HG03280 (cell line): Measurements from ENCODE around the gene ZNF350.
"Not testable (repeated sequence)": the region's sequence is repeated elsewhere in the genome, so short reads cannot be mapped to it uniquely, and the experiment has no call there.

Experiments used
- ATAC-seq: cut with Tn5 transposase; IDR thresholded peaks from one replicate; pipeline ENCODE4 v1.9.1; 2021; ENCODE audit warnings: mild to moderate bottlenecking, moderate library complexity; ENCODE audit not compliant: unreplicated experiment

ZNF350 gene

DNA sequence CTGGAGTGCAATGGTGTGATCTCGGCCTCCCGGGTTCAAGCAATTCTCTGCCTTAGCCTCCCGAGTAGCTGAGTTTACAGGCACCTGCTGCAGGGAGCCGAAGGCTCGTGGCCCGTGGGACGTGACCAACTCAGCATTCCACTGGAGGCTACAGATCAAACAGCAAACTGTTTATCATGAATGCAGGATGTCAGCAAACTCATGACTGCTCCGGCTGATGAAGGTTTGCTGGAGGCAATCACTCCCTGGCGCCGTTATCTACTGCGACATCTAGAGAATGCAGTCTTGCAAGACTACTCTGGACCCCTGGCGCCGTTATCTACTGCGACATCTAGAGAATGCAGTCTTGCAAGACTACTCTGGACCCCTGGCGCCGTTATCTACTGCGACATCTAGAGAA is 10.9 kb downstream of the ZNF350 start:
- ATAC-seq, result not testable (repeated sequence)

DNA sequence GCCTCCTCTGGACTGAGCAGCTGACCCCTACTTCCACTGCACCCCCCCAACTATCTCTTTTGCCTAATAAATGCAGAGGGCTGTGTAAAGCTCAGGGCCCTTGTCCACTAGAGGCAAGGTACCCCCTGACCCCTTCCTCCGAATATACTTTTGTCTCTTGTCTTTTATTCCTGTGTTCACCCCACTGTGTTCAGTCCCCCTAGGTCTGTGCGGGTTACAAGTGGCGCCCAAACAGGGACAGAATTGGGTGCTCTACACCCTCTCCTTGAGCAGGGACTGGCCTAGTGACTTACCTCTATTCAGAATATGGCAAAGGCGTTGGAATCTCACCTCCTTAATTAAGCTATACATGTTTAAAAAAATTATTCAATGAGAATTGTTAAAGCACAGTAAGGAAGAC is 15.0 kb downstream of the ZNF350 start:
- ATAC-seq, result no peak

DNA sequence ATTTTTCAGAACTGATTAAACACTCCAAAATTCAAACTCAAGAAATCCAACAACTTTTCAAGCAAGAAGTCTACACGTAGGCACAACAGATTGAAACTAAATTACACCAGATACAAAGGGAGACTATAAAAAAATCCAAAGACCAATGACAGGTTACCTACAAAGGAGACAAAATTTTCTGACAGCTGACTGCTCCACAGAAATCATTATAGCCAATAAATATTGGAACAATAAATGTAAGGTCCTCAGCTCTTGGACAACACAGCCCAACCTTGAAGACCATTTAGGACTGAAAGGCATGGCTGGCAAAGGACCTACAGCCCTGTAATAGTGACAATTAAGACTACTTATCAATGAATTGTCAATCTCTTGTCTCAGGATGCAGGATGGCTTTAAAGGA is 15.9 kb downstream of the ZNF350 start:
- no peak for ATAC-seq

DNA sequence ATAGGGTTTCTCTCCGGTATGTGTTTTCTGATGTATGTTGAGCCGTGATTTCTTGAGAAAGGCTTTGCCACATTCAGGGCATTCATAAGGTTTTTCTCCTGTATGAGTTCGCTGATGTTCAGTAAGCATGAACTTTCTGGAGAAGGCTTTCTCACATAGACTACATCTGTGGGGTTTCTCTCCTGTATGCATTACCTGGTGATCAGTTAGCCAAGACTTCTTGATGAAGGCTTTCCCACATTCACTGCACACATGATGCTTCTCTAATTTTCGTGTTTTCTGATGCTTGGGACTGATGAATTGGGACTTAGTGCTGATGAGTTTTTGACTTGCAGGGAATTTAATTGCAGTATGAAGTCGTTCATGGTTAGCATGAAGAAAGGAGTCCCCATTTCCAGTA is 21.1 kb downstream of the ZNF350 start:
- no peak for ATAC-seq

DNA sequence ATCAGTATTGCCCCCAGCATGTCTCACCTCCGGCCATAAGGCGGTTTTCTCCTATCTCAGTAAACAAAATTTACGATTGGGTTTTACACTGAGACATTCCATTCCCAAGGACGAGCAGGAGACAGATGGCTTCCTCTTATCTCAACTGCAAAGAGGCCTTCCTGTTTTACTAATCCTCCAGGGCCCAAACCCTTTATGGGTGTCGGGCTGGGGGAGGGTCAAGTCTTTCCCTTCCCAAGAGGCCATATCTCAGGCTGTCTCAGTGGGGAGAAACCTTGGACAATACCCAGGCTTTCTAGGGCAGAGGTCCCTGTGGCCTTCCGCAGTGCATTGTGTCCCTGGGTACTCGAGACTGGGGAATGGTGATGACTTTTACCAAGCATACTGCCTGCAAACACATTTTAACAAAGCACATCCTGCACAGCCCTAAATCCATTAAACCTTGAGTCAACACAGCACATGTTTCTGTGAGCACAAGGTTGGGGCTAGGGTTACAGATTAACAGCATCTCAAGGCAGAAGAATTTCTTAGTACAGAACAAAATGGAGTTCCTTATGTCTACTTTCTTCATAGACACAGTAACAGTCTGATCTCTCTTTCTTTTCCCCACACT is 25.9 kb downstream of the ZNF350 start:
- not testable (repeated sequence) for ATAC-seq

DNA sequence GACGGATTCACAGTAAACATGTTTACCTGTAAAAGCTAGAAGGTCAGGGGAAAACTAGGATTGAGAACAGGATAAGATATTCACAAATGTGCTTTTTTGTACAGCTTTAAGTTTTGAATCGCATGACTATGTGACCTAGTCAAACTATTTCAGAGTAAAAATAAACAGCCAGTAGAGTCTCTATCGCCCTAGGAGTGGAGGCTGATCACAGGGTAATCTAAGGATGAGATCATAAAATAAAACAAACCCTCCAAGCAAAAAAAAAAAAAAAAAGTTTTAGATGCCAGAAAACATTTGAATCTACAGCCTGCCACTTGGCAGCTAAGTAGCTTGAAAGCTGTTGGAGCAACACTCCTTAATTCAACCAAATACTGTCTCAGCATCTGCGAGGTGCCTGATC is 26.8 kb downstream of the ZNF350 start:
- no peak for ATAC-seq

DNA sequence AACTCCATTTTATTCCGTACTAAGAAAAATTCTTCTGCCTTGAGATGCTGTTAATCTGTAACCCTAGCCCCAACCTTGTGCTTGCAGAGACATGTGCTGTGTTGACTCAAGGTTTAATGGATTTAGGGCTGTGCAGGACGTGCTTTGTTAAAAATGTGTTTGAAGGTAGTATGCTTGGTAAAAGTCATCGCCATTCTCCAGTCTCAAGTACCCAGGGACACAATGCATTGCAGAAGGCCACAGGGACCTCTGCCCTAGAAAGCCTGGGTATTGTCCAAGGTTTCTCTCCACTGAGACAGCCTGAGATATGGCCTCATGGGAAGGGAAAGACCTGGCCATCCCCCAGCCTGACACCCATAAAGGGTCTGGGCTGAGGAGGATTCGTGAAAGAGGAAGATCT is 28.8 kb downstream of the ZNF350 start:
- ATAC-seq, result not testable (repeated sequence)

DNA sequence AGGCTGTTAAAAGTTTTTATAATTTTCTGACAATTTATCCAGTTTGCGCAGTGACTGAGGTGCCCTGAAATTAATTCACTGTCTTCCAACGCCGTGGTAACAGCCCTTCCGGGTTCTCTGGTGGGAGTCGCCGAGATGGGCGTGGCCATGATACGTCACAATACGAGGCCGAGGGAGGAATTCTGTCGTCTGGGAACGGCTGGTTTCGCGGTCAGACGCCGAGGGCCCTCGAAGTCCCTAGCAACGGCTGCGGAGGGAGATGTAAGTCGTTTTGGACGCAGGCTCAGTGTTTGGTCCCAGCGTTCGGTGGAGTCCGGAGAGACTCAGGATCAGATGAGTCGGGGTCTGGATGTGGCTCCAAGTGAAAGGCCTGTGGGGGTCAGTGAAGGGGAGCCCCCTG is 37.7 kb downstream of the ZNF350 start:
- ATAC-seq, result no peak

DNA sequence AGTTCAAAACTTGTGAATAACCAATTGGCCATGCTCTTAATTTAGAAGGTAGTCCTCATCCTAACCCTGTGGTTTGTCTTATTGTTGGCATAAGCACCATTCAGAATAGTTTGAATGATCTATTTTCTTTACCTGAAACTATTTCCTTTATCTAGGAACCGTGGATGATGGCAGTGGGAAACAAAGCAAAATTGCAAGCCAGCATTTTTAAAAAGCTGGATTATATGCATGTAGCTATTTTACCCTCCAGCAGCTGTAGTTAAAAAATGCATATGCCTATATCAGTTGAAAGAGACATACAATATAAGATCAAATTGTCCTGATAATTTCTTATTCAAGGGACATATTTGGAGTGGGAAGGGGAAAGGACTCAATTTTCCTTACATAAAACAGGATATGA is 40.0 kb downstream of the ZNF350 start:
- ATAC-seq, result no peak

DNA sequence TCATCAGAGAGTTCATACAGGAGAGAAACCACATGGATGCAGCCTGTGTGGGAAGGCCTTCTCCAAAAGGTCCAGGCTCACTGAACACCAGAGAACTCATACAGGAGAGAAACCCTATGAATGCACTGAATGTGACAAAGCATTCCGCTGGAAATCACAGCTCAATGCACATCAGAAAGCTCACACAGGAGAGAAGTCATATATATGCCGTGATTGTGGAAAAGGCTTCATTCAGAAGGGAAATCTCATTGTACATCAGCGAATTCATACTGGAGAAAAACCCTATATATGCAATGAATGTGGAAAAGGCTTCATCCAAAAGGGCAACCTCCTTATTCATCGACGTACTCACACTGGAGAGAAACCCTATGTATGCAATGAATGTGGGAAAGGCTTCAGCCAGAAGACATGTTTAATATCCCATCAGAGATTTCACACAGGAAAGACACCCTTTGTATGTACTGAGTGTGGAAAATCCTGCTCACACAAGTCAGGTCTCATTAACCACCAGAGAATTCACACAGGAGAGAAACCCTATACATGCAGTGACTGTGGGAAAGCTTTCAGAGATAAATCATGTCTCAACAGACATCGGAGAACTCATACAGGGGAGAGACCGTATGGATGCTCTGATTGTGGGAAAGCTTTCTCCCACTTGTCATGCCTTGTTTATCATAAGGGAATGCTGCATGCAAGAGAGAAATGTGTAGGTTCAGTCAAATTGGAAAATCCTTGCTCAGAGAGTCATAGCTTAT is 41.7 kb downstream of the ZNF350 start:
- no peak for ATAC-seq

DNA sequence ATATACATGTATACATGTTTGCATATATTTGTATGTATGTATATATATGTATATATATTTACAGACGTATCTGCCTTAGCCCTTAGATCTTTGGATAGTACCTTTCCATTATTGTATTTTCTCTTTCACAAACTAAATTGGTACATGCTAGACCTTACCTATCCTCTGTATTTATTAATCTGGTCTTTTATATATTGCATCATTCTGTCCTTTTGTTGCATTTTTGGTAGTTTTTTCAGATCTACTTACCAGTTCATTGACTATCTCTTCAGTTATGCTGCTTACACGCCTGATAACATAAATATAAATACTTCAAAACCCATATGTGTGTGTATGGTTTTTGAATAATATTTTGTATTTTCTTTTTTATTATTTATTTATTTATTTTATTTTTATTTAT is 47.7 kb downstream of the ZNF350 start:
- no peak for ATAC-seq

DNA sequence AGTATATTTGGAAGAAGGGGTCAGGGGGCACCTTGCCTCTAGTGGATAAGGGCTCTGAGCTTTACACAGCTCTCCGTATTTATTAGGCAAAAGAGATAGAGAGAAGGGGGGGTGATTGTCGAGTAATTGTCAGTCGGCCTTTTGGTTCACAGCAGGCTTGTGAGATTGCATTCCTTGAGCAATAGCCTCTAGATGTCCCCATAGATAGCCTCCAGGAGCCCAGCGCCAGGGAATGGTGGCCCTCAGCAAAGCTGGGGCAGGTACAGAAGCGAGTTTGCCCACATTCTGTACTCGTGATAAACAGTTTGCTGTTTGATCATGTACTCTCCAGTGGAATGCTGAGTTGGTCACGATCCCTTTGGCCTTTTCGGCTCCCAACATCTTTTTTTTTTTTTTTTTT is 54.7 kb downstream of the ZNF350 start:
- no peak for ATAC-seq

DNA sequence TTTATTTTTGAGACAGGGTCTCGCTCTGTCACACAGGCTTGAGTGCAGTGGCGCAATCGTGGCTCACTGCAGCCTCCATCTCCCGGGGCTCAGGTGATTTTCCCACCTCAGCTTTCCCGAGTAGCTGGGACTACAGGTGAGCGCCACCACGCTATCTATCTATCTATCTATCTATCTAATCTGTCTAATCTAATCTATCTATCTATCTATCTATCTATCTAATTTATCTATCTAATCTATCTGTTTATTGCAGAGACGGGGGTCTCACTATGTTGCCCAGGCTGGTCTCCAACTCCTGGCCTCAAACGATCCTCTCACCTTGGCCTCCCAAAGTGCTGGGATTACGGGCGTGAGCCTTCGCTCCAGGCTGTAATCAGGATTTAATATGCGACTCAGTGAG is 58.8 kb downstream of the ZNF350 start:
- ATAC-seq, result no peak

DNA sequence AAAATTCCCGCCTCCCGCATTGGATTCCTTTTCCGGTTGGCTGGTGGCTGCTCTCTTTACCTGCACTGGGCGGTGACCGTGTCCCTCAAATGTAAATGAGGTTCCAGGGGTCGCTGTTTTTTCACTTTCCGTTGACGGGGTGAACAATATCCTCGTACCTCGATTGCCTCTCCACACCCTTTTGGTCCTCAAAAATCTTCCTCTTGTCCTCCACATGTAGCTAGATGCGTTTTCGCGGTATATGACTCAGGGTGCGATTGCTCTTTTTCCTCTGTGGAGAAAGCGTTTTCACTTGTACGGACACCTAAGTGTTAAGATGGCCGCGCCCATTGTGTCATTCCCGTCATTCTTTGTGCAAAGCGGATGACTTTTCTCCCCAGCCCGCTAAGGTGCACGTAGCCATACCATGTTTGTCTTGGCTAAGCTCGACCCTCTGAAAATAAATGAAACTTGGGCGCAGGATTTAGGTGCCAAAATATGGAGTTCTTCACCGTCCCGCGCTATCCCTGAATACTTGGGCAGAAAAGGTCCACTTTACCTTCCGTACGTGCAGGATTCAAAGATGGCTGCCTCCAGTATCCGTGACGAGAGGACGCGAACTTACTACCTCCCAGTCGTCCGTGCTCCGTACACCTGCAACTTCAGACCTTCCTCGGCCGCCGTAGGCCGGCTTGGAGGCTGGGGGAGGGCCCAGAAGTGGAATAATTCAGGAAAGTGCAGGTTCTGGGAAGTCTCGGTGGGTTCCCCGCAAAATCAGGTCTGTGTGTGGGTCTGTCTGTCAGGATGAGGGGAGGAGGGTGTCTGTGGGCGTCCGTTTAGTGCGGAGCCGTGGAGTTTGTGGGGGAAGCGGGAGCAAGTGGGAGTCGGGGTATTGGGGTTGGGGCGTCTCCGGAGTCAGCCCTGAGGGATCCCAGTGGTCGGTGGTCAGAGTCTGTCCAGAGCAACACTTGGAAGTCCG is 59.6 kb downstream of the ZNF350 start, which contains the start of gene ZNF613:
Gene ZNF613 (plus strand): TSS at position 689 of the 958 bp plus-strand sequence. CDS start 8,749 bp downstream, outside the sequence.
- peak; percentile 88 for ATAC-seq

DNA sequence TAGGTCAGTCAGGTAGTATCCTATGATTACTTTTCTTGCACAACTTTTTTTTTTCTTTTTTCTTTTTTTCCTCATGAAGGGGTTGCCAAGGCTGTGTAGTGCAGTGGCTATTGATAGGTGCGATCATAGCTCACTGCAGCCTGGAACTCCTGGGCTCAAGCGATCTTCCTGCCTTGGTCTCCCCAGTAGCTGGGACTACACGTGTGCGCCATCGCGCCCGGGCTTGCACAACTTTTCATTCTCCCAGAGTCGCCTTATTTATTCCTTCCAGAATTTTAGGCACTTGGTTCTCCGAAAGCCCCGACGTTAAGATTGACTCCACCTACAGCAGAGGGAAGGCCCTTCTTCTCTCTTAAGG is 60.2 kb downstream of the ZNF350 start:
- ATAC-seq, result no peak

DNA sequence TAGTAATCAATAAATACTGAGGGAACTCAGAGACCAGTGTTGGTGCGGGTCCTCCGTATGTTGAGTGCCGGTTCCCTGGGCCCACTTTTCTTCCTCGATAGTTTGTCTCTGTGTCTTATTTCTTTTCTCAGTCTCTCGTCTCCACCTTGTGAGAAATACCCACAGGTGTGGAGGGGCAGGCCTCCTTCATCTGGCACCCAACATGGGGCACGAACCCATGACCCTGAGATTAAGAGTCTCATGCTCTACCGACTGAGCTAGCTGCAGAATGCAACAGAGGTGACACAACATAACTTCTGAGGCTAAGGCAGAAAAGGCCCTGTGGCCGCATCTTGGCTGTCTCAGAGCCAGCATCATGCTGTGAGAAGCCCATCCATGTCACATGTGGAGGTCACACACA is 64.7 kb downstream of the ZNF350 start:
- no peak for ATAC-seq

DNA sequence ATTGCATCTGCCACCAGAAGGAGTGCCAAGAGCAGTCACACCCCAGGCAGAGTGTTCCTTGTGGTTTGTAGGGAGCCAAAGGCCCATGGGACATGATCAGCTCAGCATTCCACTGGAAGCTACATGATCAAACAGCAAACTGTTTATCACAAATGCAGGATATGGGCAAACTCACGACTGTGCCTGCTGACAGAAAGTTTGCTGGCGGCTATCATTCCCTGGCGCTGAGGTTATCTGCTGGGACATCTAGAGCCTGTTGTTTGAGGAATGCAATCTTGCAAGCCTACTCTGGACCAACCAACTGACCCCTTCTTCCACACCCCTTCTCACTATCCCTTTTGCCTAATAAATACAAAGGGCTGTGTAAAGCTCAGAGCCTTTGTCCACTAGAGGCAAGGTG is 67.0 kb downstream of the ZNF350 start:
- no peak for ATAC-seq

DNA sequence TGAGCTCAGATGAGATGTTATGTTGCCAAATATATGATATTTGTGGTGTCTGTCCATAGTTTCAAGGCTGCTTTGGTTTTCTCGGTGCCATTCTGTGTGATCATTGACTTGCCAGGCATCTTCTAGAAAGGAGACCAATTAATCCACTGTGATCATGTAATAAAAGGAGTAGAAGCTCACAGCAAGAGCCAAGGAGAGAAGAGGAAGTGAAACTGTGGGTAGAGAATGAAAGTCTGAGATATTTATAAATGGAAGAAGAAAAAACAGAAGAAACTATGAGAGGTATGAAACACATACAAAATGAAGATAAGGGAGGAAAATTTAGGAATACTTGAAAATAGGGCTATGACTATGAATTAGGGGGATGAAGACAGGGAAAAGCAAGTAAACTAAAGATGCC is 70.5 kb downstream of the ZNF350 start:
- ATAC-seq, result no peak

DNA sequence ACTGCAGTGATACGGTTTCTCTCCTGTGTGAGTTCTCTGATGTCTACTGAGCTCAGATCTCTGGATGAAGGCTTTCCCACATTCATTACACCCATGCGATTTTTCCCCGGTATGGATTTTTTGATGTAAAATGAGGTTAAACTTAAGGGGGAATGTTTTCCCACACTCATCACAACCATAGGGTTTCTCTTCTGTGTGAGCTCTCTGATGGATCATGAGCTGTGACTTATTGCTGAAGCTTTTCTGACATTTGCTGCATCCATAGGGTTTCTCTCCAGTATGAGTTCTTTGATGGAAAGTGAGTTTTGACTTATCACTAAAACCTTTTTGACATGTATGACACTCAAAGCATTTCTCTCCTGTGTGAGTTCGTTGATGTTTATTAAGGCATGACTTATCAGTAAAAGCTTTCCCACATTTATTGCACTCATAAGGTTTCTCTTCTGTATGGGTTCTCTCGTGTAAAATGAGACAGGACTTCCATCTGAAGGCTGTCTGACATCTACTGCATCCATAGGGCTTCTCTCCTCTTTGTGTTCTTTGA is 71.2 kb downstream of the ZNF350 start:
- ATAC-seq, result no peak
